ENCODE results near the gene SLC4A4. TPM values are rescaled to one million over a fixed set of nuclear protein-coding genes. Genes with fewer than 3 reads are reported as not detected.

The SLC4A4 gene
- total RNA-seq, 1 experiment from 2014 or later, result 0.92 TPM

GRCh38 chr4:71383984-71384383 lies 45.2 kb downstream of the SLC4A4 start:
- Histone ChIP-seq H2AFZ (ENCODE audit: low read length) (no peak overlapping the region), H3K23ac (ENCODE audit: insufficient read length, low read depth, low read length) (no peak overlapping the region), H3T11ph (ENCODE audit: low read length) (no peak overlapping the region), H3K27me3 (ENCODE audit: insufficient read depth, low read length) (no peaks in the 10 kb centered on the region), H2AK5ac (ENCODE audit: insufficient read length, low read length) (no peak overlapping the region), H3K4ac (ENCODE audit: low read depth, low read length) (no peak overlapping the region), H3K79me2 (ENCODE audit: insufficient read depth, low read length) (no peaks in the 10 kb centered on the region), H3K23me2 (ENCODE audit: insufficient read length, low read depth, low read length, poor library complexity, severe bottlenecking) (no peaks in the 10 kb centered on the region), H3K27ac (ENCODE audit: insufficient read length, low read depth, low read length) (no peak overlapping the region), H3K79me1 (ENCODE audit: insufficient read depth, low read depth, low read length, poor library complexity, severe bottlenecking) (no peaks in the 10 kb centered on the region), H3K4me2 (ENCODE audit: insufficient read depth, insufficient read length, low read length) (no peak overlapping the region), H3K4me1 (ENCODE audit: insufficient read depth, low read length) (no peaks in the 10 kb centered on the region), H4K91ac (ENCODE audit: insufficient read length, low read depth, low read length) (no peak overlapping the region), H4K8ac (replicated peaks; ENCODE audit: insufficient read length, low read depth, low read length) (no peak overlapping the region), H3K18ac (ENCODE audit: insufficient read length, low read depth, low read length) (no peak overlapping the region), H4K5ac (ENCODE audit: insufficient read length, low read depth, low read length) (no peak overlapping the region), H3K9me3 (ENCODE audit: control insufficient read depth, low read depth, low read length) (no peaks in the 10 kb centered on the region), H3K9ac (ENCODE audit: extremely low read depth, insufficient read length, low read length) (no peak overlapping the region), H2BK20ac (ENCODE audit: low read depth, low read length, poor library complexity, severe bottlenecking) (no peak overlapping the region), H4K20me1 (ENCODE audit: control insufficient read depth, insufficient read depth, insufficient read length) (no peaks in the 10 kb centered on the region), H2BK5ac (ENCODE audit: insufficient read length, low read length) (no peak overlapping the region), H3K14ac (ENCODE audit: insufficient read depth, low read length) (no peak overlapping the region), H3K56ac (ENCODE audit: insufficient read length, low read depth, low read length) (no peak overlapping the region), H2BK120ac (ENCODE audit: low read depth, low read length, poor library complexity, severe bottlenecking) (no peak overlapping the region), H2BK15ac (ENCODE audit: low read depth, low read length) (no peak overlapping the region), H2BK12ac (ENCODE audit: insufficient read length, low read depth, low read length) (no peak overlapping the region)
- no peaks in the 10 kb centered on the region for H3K36me3 Mint-ChIP-seq (ENCODE audit: insufficient read depth in 1 of 3, low read depth in 3 of 3)
- no peak overlapping the region for H3K27ac Mint-ChIP-seq
- no CpG with 5 or more reads among the region's 1 CpG for WGBS (ENCODE audit: extremely low coverage, insufficient read length, low lambda C conversion rate)
- H3K4me1 Mint-ChIP-seq, result no peaks in the 10 kb centered on the region
- TF ChIP-seq, protein P1, sequence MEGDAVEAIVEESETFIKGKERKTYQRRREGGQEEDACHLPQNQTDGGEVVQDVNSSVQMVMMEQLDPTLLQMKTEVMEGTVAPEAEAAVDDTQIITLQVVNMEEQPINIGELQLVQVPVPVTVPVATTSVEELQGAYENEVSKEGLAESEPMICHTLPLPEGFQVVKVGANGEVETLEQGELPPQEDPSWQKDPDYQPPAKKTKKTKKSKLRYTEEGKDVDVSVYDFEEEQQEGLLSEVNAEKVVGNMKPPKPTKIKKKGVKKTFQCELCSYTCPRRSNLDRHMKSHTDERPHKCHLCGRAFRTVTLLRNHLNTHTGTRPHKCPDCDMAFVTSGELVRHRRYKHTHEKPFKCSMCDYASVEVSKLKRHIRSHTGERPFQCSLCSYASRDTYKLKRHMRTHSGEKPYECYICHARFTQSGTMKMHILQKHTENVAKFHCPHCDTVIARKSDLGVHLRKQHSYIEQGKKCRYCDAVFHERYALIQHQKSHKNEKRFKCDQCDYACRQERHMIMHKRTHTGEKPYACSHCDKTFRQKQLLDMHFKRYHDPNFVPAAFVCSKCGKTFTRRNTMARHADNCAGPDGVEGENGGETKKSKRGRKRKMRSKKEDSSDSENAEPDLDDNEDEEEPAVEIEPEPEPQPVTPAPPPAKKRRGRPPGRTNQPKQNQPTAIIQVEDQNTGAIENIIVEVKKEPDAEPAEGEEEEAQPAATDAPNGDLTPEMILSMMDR (conservative IDR thresholded peaks at IDR 0.05), result no peak
- no peak overlapping the region for H3K4me3 Mint-ChIP-seq
- H3K27me3 Mint-ChIP-seq (ENCODE audit: low read depth), result no peaks in the 10 kb centered on the region
- DNase-seq, result no peak
- no peaks in the 10 kb centered on the region for H3K9me3 Mint-ChIP-seq

Data from H9 (cell line).